ENCODE measurements around the gene EXOSC5.

- TF ChIP-seq CTCF (IDR thresholded peaks at IDR 0.05 in 2 of 3, conservative IDR thresholded peaks at IDR 0.05 in 1 of 3; ENCODE audit: insufficient read depth in 2 of 3, low read depth in 1 of 3, low read length in 3 of 3): no peak
- TF ChIP-seq ELF4 (CRISPR knock-in tag; IDR thresholded peaks at IDR 0.05): no peak
- TF ChIP-seq, protein P1, sequence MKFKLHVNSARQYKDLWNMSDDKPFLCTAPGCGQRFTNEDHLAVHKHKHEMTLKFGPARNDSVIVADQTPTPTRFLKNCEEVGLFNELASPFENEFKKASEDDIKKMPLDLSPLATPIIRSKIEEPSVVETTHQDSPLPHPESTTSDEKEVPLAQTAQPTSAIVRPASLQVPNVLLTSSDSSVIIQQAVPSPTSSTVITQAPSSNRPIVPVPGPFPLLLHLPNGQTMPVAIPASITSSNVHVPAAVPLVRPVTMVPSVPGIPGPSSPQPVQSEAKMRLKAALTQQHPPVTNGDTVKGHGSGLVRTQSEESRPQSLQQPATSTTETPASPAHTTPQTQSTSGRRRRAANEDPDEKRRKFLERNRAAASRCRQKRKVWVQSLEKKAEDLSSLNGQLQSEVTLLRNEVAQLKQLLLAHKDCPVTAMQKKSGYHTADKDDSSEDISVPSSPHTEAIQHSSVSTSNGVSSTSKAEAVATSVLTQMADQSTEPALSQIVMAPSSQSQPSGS (CRISPR knock-in tag; IDR thresholded peaks at IDR 0.05): no peak
- no peak for TF ChIP-seq ZNF57 (CRISPR knock-in tag; IDR thresholded peaks at IDR 0.05)
- no peak for TF ChIP-seq EGR1 (conservative IDR thresholded peaks at IDR 0.05)
- no peak for TF ChIP-seq SMAD3 (CRISPR knock-in tag; conservative IDR thresholded peaks at IDR 0.05)
- TF ChIP-seq CHD4 (IDR thresholded peaks at IDR 0.05; ENCODE audit: insufficient read depth, insufficient replicate concordance, low read depth, low read length, poor library complexity, severe bottlenecking): no peak
- no peak for TF ChIP-seq SMAD2 (IDR thresholded peaks at IDR 0.05; ENCODE audit: low read depth, low read length)
- TF ChIP-seq CBX3 (IDR thresholded peaks at IDR 0.05; ENCODE audit: borderline replicate concordance in 1 of 2, low read length in 2 of 2): no peak
- TF ChIP-seq KAT2B (IDR thresholded peaks at IDR 0.05; ENCODE audit: low read depth, low read length): no peak
- TF ChIP-seq SP1 (CRISPR knock-in tag; IDR thresholded peaks at IDR 0.05): no peak
- no peak for TF ChIP-seq SMARCE1 (IDR thresholded peaks at IDR 0.05)
Observed at GRCh38 chr19:41425174-41426115, 28.3 kb upstream of the EXOSC5 start.
